ENCODE data around the gene MAMLD1.

Gene MAMLD1

DNA sequence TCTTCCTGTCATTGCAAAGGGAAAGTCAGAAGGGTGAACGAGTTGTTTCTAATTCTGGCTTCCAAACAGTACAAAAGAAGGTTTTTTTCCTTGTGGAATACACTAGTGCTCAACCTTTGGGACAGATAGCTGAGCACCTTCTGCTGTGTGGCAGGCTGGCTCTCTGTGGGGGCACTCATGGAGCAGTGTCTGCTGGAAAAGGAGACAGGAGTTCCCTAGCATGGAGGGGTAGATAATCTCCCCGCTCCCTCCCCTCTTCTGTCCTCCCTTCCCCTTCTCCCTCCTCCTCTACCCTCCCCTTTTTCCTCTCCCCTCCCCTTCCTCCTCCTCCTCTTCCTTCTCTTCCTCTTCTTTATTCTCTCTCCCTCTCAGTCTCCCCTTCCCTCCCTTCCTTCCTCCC, 142.9 kb downstream of the MAMLD1 start:
- DNase-seq, result no peak

DNA sequence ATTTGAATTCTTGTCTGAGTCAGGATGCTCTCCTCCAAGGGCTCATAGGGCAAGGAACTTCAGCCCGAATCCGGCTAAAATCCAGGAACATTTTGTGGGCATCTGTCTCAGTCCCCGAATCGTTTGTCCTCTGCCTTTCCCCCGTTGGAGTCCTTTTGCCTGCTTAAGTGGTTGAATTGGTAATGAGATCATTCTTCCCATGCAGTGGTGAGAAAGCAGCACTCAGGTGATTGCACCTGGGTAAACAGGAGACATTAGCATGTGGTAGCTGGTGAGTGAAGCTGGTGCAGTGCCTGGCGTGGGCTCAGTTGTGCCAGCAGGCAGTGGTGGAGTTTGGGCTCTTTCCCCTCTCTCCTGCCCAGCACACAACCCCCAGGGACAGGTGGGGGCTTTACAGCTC, 143.4 kb downstream of the MAMLD1 start:
- DNase-seq, result no peak

DNA sequence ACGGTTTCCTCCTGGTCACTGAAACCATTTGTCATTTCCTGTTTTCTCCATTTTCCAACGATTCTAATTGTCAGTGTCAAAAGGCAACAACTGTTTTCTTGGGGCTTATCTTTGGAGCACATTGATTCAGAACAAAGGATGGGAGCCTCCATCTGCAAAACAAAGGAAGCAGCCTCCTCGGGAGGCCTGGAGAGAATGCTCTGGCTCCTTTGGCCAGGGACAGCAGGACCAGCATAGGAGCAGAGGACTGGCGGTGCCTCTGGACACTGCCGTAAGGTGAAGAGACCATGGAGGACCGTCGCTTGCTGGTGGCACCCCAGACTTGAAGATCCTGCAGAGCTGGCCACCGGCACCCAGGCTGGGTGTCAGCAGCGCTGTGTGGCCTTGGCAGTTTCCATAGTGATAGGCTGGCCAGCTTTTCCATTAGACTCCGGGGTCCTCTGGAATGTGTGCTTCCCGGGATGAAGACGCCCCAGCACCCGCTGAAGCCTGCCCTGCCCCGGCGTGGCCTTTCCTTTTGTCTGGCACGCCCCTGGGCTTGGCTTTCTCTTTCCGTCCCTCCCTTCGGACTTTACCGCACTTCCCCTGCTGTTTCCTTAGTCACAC, 144.2 kb downstream of the MAMLD1 start:
- no peak for DNase-seq

DNA sequence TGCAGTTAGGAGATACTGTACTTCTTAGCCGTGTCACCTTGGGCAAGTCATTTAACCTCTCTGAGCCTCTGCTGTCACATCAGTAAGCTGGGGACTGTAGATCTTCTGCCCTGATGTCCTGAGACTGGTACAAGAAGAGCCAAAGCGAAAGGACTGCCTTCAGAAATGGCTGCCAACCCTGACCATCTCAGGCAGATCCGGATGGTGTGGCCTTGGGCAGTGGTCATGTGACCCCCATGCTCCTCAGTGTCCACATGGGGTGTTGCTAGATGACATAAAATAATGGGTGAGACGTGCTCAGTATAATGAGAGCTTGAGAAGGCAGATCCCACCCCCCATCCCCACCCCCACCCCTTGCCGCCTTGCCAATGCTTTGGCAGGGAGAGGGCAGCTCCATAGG, 144.9 kb downstream of the MAMLD1 start:
- DNase-seq, result no peak

DNA sequence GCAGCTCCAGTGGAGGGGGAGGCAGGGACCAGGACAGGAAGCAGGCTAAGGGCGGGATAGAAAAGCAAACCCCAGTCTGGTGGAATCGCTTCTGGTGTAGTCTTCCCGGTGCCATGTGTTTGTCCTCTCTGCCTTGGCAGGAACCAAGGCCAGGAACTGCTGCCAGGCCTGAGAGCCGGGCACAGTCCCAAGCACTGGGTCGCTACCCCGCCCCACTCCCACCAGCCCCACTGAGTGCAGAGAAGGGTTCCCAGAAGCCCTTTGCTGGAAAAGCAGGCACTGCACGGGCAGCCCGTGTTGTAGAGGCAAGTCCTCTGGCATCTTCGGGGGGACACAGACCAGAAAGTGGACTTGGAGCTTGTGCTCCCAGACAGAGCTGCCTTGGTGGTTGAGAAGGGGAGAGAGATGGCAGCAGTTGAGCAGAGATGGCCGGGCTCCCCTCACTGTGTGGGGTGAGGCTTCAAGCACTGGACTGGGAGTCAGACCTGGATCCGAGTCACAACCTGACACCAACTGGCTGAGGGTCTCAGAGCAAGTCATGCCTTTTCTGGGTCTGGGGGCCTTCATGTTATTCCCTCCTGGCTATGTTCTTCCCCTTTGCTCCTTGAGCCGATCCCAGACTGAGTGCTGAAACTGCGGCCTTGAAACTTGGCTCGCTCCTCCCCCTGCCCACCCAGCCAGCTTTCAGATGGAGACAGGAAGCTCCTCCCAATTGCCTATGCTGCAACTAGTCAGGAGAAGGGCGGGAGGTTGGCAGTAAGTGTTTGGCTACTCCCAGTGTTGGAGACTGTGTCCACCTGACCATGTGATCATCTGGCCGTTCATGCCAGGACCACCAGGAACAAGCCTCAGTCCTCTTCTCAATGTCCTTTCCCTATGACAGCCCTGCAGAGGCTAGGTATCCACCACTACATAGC, 145.6 kb downstream of the MAMLD1 start:
- no peak for DNase-seq

DNA sequence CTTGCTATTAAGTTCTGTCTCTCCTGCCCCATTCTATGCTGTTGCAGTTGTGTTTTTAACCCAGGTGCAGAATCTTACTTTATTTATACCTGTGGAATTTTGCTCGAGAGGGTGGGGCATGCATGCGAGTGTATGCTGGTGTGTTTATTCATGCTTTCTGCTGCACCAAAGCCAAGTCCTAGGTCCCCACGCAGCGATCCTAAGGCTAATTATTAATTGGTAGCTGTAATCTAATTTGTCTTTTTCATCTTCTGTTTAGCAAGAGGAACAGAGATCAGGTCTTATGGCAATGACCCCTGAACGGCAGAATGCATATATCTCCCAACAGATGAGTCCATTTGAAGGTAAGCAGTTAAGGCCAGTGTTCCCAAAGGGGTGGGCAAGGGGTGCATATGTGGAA, 146.6 kb downstream of the MAMLD1 start:
- DNase-seq, result no peak

DNA sequence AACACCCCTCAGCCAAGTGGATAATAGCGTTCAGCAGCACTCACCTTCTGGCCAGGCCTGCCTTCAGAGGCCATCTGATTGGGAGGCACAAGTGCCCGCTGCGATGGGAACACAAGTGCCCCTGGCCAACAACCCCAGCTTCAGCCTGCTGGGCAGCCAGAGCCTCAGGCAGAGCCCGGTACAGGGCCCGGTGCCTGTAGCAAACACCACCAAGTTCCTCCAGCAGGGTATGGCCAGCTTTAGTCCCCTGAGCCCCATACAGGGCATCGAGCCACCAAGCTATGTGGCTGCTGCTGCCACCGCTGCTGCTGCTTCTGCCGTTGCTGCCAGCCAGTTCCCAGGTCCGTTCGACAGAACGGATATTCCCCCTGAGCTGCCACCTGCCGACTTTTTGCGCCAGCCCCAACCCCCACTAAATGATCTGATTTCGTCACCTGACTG, 149.4 kb downstream of the MAMLD1 start:
- DNase-seq, result no peak

DNA sequence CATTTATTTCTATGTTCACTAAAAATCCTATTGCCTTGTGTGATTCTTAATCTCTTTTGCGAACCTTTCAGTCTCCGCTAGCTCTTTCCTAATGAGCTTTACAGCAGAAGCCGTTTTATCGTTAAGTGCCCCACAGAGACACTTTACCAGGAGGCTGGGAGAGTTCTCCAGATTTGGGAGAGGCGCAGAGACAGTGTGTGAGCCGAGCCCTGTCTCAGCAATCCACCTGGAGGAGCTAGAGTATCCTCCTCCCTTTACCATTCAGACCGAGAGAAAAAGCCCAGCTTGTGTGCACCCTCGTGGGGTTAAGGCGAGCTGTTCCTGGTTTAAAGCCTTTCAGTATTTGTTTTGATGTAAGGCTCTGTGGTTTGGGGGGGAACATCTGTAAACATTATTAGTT, 150.4 kb downstream of the MAMLD1 start:
- no peak for DNase-seq

DNA sequence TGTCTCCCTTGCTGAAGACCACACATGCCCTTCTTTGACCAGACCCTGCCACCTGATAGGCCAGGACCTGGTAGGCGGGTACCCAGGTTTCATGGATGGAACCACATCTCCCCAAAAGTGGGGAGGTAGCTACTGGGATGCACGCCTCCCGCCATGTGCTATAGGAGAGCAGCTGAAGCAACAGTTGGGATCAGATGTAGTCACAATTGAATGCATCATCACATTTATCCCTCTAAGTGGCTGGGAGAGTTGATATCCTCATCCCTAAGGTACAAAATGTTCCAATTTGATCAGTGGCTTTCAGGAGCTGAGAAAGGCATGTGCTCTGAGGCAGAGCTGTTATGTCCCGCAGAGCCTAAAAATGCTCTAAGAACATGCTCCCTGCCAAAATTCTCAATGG, 151.3 kb downstream of the MAMLD1 start:
- no peak for DNase-seq

DNA sequence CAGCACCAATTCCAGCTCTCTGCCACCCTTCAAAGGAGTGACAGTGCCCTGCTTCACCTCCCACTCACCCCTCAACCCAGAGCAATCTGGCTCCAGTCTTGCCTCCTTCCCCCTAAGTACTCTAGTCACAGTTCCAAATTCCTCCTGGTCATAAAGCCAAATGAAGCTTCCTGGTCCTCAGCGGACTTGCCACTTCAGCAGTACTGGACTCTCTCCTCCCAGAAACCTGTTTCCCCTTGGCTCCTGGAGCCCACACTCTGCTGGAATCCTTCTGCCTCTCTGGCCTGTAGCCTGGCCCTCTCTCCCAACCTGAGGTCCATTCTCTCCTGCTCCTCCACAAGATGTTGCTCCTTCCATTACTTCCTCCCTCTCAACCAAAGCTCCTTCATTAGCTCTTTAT, 152.7 kb downstream of the MAMLD1 start:
- DNase-seq, result no peak

DNA sequence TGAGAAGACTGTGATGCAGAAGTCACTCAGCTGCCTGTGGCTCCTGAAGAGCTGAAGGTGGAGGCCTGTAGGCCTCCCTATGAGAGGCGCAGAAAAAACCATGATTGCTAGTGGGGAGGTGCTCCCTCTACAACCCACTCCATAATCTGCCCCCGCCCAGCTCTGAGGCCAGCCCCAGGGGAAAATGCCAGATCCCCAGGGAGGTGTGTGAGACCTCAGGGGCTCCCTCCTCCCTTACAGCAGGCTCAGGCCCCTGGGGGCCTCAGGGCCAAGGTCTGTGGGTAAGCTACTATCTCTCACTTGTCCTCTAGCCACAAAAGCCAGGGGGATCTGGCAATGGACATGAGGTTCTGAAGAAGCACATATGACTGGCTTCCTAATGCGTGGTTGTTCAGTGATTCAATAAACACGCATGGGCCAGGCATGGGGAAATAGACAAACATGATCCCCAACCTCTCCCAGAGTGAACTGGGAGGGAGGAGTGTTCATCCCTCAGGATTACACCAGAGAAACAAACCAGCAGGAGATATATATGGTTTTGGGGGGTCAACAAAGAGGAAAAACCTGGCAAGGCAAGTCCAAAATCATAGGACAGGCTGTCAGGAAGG, 154.3 kb downstream of the MAMLD1 start:
- no peak for DNase-seq

DNA sequence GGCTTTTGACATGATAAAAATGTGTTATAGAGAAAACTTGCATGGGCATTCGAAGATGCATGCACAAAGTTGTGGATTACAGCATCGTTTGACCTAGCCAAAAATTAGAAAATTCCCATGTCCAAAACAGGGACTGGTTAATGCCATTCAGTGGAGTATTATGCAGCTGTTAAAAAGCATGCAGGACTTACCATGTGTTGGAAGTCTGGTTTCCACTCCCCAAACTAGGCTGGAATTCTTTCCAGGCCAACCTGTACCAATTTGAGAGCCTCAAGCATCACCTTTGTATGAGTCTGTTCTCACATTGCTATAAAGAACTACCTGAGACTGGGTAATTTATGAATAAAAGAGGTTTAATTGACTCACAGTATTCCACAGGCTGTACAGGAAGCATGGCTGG, 159.4 kb downstream of the MAMLD1 start:
- DNase-seq, result no peak

DNA sequence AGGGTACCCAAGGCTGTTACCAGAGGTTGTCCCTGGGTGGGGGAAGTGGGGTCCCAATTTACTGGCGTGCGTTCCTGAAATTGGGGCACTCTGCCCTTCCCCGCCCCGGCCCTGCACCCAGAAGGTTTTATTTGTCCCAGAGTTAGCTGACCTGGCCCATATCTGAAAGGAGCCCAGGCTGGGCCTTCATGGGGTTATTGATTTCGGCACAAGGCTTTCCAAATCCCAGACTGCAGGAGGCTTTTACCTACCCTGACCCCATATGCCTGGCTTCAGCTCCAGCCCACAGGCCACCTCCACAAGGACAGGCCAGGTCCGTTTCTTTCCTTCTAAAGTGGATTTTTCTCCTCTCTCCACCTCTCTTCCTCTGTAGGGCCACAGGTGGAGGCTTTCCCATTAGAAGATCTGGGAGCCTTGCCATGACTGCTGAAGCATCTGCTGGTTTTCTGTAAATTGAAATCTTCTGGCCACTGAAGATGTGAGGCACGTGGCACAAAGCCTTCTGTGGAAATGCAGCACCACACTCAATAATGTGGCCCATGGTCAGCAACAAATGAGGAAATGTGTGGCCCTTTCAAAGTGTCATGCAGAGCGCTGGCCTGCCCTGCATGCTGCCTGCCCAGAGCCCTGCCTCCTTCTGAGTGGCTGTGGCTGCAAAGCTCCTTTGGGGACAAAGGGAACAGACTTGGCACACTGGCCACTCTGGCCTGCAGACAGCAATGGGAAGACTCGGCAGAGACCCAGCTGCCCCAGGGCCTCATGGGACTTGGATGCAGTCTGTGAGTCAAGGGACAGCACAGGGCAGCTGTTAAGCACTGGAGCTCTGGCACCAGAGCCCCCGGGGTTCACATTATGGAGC, 162.2 kb downstream of the MAMLD1 start:
- DNase-seq, result no peak

DNA sequence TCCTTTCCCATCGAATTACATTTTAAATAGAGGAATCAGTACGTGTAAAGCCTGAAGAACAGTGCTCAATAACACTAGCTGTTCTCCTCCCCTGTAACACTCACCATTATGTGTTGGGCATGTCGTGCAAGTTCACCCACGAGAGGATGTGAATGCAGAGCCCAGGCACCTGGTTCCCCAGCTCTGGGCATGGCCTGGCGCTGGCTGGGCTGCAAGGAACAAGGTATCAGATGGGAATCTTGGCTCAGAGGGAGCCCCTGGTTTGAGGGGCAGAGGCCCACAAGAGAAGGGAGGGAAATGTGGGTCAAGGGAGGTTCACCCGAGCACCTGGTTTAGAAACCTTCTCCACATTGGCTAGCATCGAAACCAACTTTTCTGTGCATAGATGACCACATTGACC, 163.6 kb downstream of the MAMLD1 start:
- no peak for DNase-seq

DNA sequence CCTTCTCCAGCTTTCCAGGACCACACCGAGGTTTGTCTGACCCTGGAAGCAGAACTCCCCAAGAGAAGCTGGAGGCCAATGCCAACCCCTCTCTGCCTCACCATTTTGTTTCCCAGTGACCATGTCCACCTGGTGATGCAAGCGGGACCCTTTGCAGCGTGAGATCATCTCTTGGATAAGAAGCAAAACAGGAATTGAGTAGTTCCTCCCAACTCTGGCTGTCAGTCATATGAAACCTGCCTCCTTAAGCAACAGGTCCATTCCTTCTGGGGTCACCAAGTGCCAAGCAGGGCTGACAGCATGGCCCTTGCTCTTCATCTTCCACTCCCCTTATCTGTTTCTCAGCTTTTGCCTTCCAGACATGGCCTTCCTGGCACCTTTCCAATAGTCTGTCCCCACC, 164.0 kb downstream of the MAMLD1 start:
- no peak for DNase-seq

DNA sequence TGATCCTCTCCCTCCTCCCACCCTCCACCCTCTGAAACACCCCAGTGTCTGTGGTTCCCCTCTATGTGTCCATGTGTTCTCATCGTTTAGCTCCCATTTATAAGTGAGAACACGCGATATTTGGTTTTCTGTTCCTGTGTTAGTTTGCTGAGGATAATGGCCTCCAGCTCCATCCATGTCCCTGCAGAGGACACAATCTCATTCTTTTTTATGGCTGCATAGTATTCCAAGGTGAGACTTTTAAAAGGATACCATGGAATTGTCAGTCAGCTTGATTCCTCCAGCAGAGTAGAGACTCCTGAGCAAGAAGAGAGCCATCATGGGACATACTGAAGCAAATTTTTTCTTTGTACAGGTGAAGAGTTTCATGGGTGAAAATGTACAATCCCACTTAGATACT, 166.5 kb downstream of the MAMLD1 start:
- DNase-seq, result no peak

DNA sequence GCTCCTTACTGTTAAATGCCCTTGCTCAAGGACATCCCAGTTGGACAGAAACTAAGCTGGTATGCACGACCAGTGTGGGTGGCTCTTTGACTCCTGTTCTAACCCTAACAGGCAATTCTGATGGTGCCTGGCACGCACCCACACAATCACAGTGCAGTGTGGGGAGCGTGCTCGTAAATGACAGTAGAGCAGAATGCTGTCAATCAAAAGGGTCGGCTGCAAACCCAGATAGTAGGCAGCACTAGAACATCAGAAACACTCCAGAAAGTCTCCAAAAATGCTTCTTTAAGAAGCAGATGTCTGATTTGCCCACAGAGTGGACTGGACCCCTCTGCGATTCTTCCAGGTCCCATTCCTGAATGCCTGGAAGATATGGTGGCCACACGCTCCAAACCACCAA, 167.7 kb downstream of the MAMLD1 start:
- DNase-seq, result no peak

DNA sequence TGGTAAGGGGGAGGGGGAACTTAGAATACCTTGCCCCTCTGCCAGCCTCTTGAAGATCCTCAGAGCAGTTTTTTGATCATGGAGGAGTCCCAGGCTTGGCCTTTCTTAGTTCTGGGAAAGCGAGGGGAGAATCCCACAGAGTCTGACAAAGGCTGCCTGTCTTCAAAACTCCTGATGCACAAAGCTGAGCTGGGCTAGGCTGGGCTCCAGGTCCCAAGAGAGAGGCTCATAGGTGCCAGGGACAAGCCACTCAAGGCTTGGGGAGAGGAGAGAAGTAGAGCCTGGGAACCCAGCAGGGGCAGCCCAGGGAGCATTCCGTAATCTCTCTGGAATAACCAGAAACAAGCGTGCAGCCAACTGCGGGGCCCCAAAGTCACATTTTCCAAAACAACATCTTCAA, 168.3 kb downstream of the MAMLD1 start:
- no peak for DNase-seq

DNA sequence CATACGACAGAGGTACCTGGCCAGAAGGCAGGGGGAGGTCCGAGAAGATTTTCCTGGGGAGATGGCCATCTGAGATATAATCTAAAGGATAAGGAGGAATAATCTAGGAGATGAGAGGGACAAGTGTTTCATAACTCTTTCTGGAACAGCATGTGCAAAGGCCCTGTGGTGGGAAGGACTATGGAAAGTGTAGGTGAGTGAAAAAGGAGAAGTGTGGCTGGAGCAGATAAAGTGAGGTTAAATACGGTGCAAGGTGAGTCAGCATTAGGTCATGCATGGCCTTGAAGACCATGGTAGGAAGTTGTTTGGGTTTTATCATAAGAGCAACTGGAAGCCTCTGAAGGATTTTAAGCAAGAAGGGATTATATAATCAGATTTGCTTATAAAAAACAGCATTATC, 170.7 kb downstream of the MAMLD1 start:
- no peak for DNase-seq

DNA sequence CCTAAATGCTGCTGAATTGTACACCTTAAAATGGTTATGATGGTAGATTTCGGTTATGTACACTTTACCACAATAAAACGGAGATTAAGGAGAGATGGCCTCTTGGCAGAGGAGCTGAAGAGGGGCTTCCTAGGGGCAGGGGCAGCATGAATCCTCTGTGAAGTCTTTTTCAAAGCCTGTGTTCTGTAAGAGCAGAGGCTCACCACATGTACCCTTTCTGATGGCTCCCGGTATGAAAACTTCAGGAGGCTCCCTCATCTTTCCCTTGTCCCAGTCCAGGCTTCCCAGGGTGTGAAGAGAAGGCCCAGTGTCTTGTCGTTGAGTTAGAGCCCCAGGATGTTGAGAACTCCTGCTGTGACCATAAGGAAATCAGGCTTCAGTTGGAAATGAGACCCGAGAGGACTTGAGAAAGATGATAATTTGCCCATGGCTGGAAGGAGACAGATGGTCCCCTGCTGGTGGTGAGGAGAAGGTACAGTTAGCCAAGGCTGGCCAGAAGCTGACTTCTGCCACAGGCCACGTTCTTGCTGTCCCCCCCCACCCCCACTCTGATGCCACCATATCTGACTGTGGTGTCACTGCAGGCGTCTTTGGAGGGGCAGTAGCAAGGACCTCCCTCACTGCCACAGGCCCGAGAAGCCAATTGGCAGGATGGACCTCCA, 173.5 kb downstream of the MAMLD1 start:
- no peak for DNase-seq

DNA sequence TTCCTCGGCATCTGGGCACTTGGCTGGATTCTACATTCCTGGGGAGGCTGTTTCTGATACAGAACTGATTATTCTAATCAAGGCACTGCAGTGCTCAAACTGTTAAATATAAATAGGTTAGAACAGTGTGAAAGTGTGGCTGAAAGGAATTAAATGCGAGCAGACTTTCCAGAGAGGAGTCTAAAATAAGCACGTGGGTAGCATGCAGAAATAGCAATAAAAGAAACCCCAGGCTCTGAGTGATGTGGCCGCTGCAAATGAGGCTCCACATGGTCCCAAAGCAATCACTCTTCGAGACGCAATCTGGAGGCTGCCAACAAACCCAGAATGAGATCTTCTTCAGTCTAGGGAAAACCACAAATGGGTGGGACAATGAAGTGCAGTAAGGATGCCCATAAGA, 174.7 kb downstream of the MAMLD1 start:
- DNase-seq, result no peak

DNA sequence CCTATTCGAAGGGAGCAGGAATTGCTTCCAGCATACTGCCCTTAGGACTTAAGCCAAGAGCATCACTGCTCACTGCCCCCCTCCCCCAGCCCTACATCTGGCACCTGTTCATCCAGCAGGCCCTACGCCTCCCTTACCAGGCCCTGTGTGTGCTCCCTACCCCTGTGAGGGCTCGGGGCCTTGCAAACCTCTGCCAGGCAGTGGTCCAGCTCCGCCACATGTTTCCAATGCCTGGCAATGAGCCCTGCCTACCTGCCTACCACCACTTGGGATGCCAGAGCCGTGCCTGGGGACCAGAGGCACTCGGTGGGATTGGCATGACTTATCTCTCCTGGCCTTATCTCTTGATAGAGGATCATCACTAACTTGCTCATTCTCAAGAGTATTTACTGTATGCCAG, 177.8 kb downstream of the MAMLD1 start:
- no peak for DNase-seq

DNA sequence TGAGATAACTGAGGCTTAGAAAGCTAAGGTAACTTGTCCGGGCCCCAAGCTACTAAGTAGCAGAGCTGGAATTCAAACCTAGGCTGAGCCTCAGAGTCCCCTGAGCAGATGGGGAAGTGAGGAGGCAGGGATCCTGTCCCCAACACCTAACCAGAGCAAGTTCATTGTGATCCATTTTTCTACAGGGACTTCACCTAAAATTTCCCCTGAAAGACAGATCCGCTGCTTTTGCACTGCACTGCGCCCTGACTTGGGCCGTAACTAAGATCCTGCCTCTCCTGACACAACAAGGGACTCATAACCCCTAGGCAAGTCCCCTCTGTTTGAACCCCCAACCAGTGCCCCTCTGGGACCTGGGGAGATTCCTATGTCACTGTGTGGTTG, 179.7 kb downstream of the MAMLD1 start:
- DNase-seq, result no peak

Data from activated effector memory CD4-positive, alpha-beta T cell treated with Interleukin-2 at 50 U/mL for 16 hours (primary cell).